Stimulated activated CD8-positive, alpha-beta memory T cell treated with anti-CD3 and anti-CD28 coated beads, Interleukin-7, amount 100 ng/mL, for 1 hour (primary cell): Measurements from ENCODE around the gene DCANP1.
"Not testable (repeated sequence)": the region's sequence is repeated elsewhere in the genome, so short reads cannot be mapped to it uniquely, and the experiment has no call there.

Source experiments
- DNase-seq, 2 donors: peaks; one replicate each; pipeline ENCODE4 v3.0.0-alpha.2; 2020; ENCODE audit warnings: low read depth in 2 of 2

DCANP1 gene, protein sequence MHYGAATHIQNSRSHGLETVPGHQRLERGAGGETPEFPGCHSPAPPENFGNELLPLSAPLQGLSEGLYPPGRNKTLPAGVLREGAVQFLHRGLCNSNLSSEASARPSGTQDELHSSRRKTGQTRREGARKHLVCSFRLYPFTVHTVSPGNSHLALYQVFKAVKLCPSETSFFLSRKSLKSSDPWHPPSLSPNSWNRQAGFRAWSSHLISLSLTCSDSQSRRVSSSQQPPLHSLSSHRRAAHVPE

GRCh38 chr5:135447298-135447929 lies at the start of gene DCANP1:
Gene DCANP1 (minus strand): TSS chr5:135447348. CDS start chr5:135447108, 240 bp downstream.
- no peak for DNase-seq

- not testable (repeated sequence) for DNase-seq
Measured at GRCh38 chr5:135495531-135495930, 48.4 kb upstream of the DCANP1 start.

- no peak for DNase-seq
Measured at GRCh38 chr5:135494196-135494595, 47.0 kb upstream of the DCANP1 start.

DNA sequence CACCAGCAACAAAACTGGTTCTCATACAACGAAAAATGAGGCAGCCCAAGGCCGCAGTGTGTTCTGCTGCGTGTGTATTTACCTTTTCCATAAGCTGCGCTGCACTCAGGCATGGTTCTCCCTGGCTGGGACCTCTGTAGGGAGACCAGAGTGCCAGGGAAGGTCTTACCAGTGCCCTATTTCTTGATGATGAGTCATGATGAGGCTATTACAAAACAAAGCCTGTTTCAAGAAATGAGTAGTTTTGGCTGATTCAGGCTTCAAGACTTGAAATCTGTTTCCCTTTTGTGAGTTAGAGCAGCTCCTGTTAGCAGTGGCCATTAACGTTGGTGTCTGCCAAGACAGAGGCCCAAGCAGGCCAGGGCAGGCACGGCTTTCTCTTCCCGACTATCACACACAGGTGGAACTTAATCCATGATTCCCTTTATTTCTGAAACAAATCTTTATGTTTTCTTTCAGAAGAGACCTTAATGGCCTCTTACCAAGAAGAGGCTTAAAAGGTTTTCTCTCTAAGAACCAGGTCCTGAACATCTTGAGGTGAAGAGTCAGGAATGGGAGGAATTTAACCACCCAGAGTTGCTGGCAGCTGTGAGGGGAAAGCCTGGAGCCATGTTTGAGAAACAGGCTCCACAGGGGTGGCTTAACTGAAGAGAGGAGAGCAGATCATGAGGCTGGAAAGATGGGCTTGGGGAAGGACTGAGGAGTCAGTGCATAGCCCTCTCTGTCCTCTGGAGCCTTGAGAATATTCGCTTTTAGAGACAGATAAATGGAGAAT lies 46.4 kb upstream of the DCANP1 start:
- no peak for DNase-seq

DNA sequence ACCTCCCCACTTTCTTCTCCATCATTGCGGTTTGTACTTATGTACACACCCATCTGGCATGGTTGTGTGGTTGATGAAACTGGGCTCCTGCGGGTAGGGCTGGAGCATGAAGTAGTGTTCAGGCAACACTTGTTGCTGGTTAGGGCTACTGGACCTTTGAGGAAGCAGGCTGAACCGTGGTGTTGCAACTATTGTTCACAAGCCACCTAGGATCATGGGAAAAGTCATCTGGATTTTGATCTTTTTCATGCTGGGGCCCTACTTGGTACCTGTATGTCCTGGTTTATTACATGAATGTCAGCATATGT lies 45.1 kb upstream of the DCANP1 start:
- DNase-seq: no peak

DNA sequence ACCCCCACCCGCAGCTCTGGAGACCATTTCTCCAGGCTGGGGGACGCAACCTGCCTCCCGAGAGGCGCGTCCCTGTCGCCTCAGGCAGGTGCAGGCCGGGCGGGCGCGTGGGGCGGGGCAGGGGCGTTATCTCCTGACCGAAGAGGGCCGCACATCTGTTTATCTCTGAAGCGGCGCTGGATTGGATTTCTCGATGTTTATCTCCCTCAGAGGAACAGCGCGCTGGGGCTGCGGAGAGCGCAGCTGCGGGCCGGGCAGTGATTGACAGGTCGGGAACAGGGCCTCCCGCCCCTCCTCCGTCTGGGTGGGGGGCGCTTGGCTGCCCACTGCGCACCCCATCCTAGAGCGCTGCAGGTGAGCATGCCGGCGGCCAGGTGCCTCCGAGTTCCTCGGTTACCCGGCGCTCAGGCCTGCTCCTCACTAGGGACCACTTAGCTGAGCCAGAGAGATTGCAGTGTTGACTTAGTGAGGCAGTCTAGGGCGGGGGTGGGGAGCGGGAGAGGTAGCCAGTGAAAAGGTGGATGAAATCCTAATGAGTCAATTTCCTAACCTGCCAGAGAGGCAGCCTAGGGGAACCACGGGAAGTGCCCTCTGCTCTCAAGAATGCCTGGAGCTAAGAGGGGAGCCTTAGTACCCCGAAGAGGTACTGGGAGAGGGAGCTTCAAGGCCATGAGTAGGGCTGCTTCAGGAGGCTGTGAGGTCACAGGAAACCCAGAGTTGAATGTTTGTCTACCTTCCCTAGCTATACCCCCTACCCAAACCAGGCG lies 44.6 kb upstream of the DCANP1 start:
- DNase-seq: no peak

GRCh38 chr5:135491038-135491551 lies 43.9 kb upstream of the DCANP1 start:
- DNase-seq: no peak

GRCh38 chr5:135490245-135491037 lies 43.3 kb upstream of the DCANP1 start:
- no peak for DNase-seq

DNA sequence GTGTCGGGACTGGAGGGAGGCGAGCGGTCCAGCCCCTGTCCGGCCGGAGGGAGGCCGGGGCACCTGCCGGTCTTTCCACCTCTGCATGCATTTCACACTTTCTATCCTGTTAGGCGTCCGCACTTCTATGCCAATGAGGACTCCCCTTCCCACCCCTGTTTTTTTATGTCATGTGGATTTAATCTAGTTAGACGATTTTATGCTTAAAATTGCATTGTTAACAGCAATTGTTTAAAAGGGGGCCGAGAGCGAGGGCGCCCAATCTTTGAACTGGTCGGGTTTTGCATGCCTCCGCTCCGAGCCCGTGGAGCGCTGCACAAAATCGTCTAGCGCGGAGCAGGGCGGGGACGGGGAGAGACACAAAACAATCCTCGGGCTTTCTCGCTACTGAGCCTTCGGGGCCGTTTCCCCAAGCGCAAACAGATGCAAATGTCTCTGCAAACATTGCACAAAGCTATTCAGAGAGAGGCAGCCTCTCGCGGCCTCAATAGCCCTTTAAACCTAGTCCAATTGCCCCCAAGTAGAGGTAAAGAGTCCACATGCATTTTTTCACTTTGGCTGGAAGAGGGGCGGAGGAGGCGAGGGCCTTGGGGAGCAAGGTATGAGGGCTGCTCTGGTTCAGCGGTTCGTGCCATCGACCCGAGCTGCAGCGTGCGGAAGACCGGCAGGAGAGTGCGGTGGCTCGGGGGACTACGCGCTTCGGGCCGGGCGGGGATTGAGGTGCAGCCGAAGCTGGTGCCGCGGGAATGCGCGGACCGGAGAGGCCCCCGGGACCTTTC lies 42.5 kb upstream of the DCANP1 start:
- DNase-seq: no peak

- DNase-seq: no peak
Measured at GRCh38 chr5:135488727-135489465, 41.7 kb upstream of the DCANP1 start.

GRCh38 chr5:135487839-135488514 lies 40.8 kb upstream of the DCANP1 start:
- DNase-seq: no peak

- no peak for DNase-seq
Measured at GRCh38 chr5:135487037-135487395, 39.9 kb upstream of the DCANP1 start.

DNA sequence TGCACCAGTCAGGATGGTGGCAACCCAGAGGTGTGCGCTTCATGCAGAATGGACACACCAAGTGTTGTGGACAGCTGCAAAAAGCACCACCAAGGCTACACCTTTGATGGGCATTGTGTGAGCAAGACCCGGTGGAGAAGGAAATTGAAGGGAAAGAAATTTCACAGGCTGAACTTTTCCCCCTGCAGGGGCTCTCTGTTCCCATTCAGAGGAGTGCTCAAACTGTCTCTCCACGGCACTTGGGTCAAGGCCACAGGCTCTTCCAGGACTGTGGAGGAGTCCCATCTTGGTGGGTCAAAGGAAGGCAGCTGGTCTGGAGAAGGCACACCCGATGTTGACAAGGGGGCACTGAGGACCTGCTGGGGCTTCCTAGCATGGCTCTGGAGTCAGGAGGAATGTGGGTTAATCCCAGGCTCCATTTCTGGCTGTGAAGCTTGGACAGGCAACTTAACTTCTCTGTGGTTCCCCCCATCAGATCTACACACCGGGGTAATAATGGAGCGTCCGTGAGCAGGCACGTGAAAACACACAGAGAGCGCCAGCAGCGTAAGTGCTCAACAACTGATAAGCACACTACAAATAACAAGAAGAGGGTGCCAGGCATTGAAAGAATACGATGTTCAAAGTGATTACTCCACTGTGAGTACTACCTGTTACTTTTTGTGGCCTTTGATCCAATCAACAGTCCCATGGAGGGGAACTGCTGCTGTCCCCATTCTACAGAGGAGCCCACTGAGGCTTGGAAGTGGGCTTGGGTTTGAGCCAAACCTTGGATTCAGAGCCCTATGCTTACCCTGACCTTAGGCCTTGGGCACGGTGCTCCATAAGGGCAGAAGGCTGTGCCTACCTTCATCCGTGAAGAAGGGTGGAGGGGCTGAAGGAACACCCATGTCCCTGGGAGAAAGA lies 39.2 kb upstream of the DCANP1 start:
- no peak for DNase-seq

- no peak for DNase-seq
Measured at GRCh38 chr5:135484674-135485086, 37.5 kb upstream of the DCANP1 start.

DNA sequence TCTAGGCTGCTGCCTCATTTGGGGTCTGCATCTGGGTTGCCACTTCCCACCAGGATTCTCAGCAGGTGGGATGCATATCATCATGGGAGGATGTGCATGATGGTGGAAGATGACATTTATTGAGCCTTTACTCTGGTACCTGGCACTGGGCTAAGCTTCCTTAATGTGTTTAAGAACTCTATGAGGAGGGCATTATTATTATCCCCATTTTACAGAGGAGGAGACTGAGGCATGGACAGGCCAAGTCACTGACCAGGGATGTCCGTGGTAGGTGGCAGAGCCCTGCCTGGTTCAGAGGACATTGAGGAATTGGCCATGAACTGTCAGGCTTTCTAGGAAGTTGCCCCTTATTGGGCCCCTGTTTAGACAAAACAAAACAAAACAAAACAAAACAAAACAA lies 36.1 kb upstream of the DCANP1 start:
- no peak for DNase-seq

DNA sequence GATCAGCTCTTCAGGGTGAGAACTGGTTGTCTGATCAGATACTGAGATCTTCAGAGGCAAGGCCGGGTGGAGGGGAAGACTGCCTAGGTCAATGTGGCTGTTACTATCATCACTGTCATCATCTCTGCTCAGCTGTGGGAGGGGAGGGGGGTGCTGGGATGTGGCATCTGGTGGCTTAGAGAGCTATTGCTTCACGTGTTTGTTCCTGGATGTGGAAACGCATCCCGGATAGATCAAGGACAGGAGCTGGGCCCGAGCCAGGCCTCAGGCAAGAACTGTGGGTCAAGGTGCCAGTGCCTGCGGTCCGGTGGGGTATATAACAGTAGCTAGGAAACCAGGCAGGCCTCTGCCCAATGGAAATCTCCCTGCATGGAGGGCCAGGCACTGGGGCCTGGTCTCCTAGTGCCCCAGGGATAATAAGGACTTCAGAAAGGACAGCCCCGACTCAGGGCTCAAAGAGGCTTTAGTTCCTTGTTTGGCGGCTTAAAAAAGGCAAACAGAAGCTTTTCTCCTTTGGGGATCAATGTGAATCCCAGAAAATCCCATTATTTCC lies 35.3 kb upstream of the DCANP1 start:
- no peak for DNase-seq

- no peak for DNase-seq
Measured at GRCh38 chr5:135481909-135482311, 34.8 kb upstream of the DCANP1 start.

- no peak for DNase-seq
Measured at GRCh38 chr5:135481387-135481786, 34.2 kb upstream of the DCANP1 start.
